Gastroesophageal sphincter (tissue), 4 donors: ENCODE measurements around the gene DAPK1. TPM values are rescaled to one million over a fixed set of nuclear protein-coding genes. Genes with fewer than 3 reads are reported as not detected.

Experiments used
- ATAC-seq: fragments of 150-250 bp; one replicate; pipeline ENCODE4 v1.9.1; 2016; ENCODE audit warnings: mild to moderate bottlenecking, moderate library complexity
- H3K27ac ChIP-seq, 4 donors: fragments of 200-600 bp; sonication (generic) in 3 of 4; 1 replicate in 3 of 4; 2 replicates in 1 of 4; pipeline ENCODE4 v1.5.1; 2016 to 2019
- H3K27me3 ChIP-seq: fragments of 200-600 bp; sonication (generic); one replicate; pipeline ENCODE4 v1.5.1; 2019
- H3K36me3 ChIP-seq, 2 donors: fragments of 200-600 bp; sonication (generic); one replicate each; pipeline ENCODE4 v1.5.1; 2019; ENCODE audit warnings: control low read depth in 1 of 2
- H3K4me1 ChIP-seq, 3 donors: fragments of 200-600 bp; sonication (generic); 1 replicate in 2 of 3; 2 replicates in 1 of 3; pipeline ENCODE4 v1.5.1; 2016 to 2019; ENCODE audit warnings: control low read depth in 2 of 3
- H3K4me3 ChIP-seq, 2 donors: fragments of 200-600 bp; sonication (generic); one replicate each; pipeline ENCODE4 v1.5.1; 2019; ENCODE audit warnings: mild to moderate bottlenecking in 1 of 2, moderate library complexity in 1 of 2
- H3K9me3 ChIP-seq, 3 donors: fragments of 200-600 bp; sonication (generic); one replicate each; pipeline ENCODE4 v1.5.1; 2017 to 2019; ENCODE audit warnings: control low read depth in 2 of 3
- CTCF ChIP-seq, 4 experiments: fragments of 200-600 bp in 2 of 4; fragments of 450-650 bp in 2 of 4; sonication (generic) in 1 of 4; IDR thresholded peaks; one replicate each; pipeline ENCODE4 v1.5.1; 2017 to 2019; ENCODE audit warnings: antibody characterized with exemption in 4 of 4, mild to moderate bottlenecking in 2 of 4, moderate library complexity in 2 of 4
- EP300 ChIP-seq: sonication (generic); formaldehyde crosslinking; IDR thresholded peaks from one replicate; pipeline ENCODE4 v1.6.1; 2017; ENCODE audit warnings: antibody characterized with exemption, mild to moderate bottlenecking
- POLR2A ChIP-seq, 2 donors: fragments of 450-650 bp; IDR thresholded peaks; one replicate each; pipeline ENCODE4 v1.6.1; 2017; ENCODE audit warnings: antibody characterized with exemption in 2 of 2, mild to moderate bottlenecking in 2 of 2, moderate library complexity in 1 of 2
- POLR2AphosphoS5 ChIP-seq: sonication (generic); formaldehyde crosslinking; IDR thresholded peaks from one replicate; pipeline ENCODE4 v1.6.1; 2017; ENCODE audit warnings: antibody characterized with exemption
- WGBS, 2 donors: methylation state at CpG; one replicate each; pipeline ENCODE4 v1.1.5; 2018; ENCODE audit warnings: low coverage in 1 of 2; 5-methylcytosine and 5-hydroxymethylcytosine counted together
- total RNA-seq, 4 donors: library from RNA; depleted of rRNA; stranded (reverse); fragments of >200 nt; gene quantifications; one replicate each; pipeline ENCODE4 v1.1.0, GENCODE V29; 2016

Gene DAPK1
- total RNA-seq, 4 donors from 2014 or later, result 52.3 to 119 (median 75.3) TPM

- Histone ChIP-seq H3K4me3 (no peak overlapping the region), H3K27me3 (no peaks in the 10 kb centered on the region), H3K4me1 (peaks cover 0 to 30% (median 16%) of the 10 kb centered on the region in 3 donors), H3K9me3 (no peaks in the 10 kb centered on the region), H3K27ac (peak overlapping the region in 3 of 4 donors; percentile 47 to 73 (median 69)), H3K36me3 (peaks cover 0 to 2% of the 10 kb centered on the region in 2 donors)
- WGBS, 2 donors, result 62 to 79% methylated on average over 2 of the region's 2 CpGs
- no peak for ATAC-seq
- TF ChIP-seq POLR2AphosphoS5 (peak; percentile 43), EP300 (no peak), CTCF (IDR thresholded peaks at IDR 0.05) (no peak), POLR2A (IDR thresholded peaks at IDR 0.05) (no peak)
Measured at GRCh38 chr9:87714819-87715218, 217.2 kb downstream of the DAPK1 start.

GRCh38 chr9:87716141-87716540, 218.5 kb downstream of the DAPK1 start:
- Histone ChIP-seq H3K27ac (no peak overlapping the region), H3K4me1 (peaks cover 0 to 30% (median 16%) of the 10 kb centered on the region in 3 donors), H3K36me3 (no peaks in the 10 kb centered on the region), H3K27me3 (no peaks in the 10 kb centered on the region), H3K4me3 (no peak overlapping the region), H3K9me3 (no peaks in the 10 kb centered on the region)
- TF ChIP-seq EP300, result no peak
- no peak for TF ChIP-seq CTCF (IDR thresholded peaks at IDR 0.05)
- TF ChIP-seq POLR2AphosphoS5, result no peak
- no peak for TF ChIP-seq POLR2A (IDR thresholded peaks at IDR 0.05)
- ATAC-seq, result no peak
- WGBS, 2 donors, result 52 to 70% methylated on average over 2 of the region's 2 CpGs

- WGBS, 2 donors, result 100% methylated on average over 1 of the region's 1 CpG
- H3K9me3 ChIP-seq, result no peaks in the 10 kb centered on the region
- H3K4me3 ChIP-seq, result no peak overlapping the region
- H3K36me3 ChIP-seq, result no peaks in the 10 kb centered on the region
- TF ChIP-seq CTCF (IDR thresholded peaks at IDR 0.05) (no peak), POLR2A (IDR thresholded peaks at IDR 0.05) (no peak), EP300 (no peak), POLR2AphosphoS5 (no peak)
- no peak overlapping the region for H3K27ac ChIP-seq
- H3K27me3 ChIP-seq, result no peaks in the 10 kb centered on the region
- no peak for ATAC-seq
- H3K4me1 ChIP-seq, result peaks cover 0 to 19% (median 8%) of the 10 kb centered on the region in 3 donors
Measured at GRCh38 chr9:87717456-87717855, 219.8 kb downstream of the DAPK1 start.

- H3K9me3 ChIP-seq, result no peaks in the 10 kb centered on the region
- H3K4me3 ChIP-seq, result no peak overlapping the region
- 82 to 100% methylated on average over 1 to 2 of the region's 3 CpGs for WGBS, 2 donors
- peaks cover 0 to 19% (median 8%) of the 10 kb centered on the region in 3 donors for H3K4me1 ChIP-seq
- H3K27ac ChIP-seq, result no peak overlapping the region
- H3K36me3 ChIP-seq, result no peaks in the 10 kb centered on the region
- TF ChIP-seq CTCF (IDR thresholded peaks at IDR 0.05) (no peak), POLR2AphosphoS5 (no peak), EP300 (no peak), POLR2A (IDR thresholded peaks at IDR 0.05) (no peak)
- H3K27me3 ChIP-seq, result no peaks in the 10 kb centered on the region
- no peak for ATAC-seq
Measured at GRCh38 chr9:87718231-87718630, 220.6 kb downstream of the DAPK1 start.

- ATAC-seq, result no peak
- 82 to 91% methylated on average over 4 to 5 of the region's 6 CpGs for WGBS, 2 donors
Measured at GRCh38 chr9:87718852-87719612, 221.4 kb downstream of the DAPK1 start.

More at GRCh38 chr9:87718852-87719612, 221.4 kb downstream of the DAPK1 start:
- TF ChIP-seq POLR2AphosphoS5, result no peak
- TF ChIP-seq CTCF (IDR thresholded peaks at IDR 0.05), result no peak
- no peak for TF ChIP-seq POLR2A (IDR thresholded peaks at IDR 0.05)
- TF ChIP-seq EP300, result no peak
- H3K27ac ChIP-seq, result no peak overlapping the region
- H3K4me3 ChIP-seq, result no peak overlapping the region
- no peaks in the 10 kb centered on the region for H3K9me3 ChIP-seq
- no peaks in the 10 kb centered on the region for H3K36me3 ChIP-seq
- peaks cover 0 to 13% (median 7%) of the 10 kb centered on the region in 3 donors for H3K4me1 ChIP-seq
- H3K27me3 ChIP-seq, result no peaks in the 10 kb centered on the region
